Non-pigmented ciliary epithelial cell (primary cell): ENCODE data around the gene NFATC1.

ENCODE experiments used
- DNase-seq: peaks from one replicate; pipeline ENCODE4 v3.0.0-alpha.2; 2010; ENCODE audit warnings: low read depth

Gene NFATC1

GRCh38 chr18:79395761-79396404 lies at the start of gene NFATC1:
TSS of gene NFATC1 (plus strand) at chr18:79395930. CDS start at chr18:79396225, 295 bp downstream.
- DNase-seq: no peak

- DNase-seq: no peak
Observed at GRCh38 chr18:79345981-79346380, 49.7 kb upstream of the NFATC1 start.

- DNase-seq: no peak
Observed at GRCh38 chr18:79348066-79348465, 47.7 kb upstream of the NFATC1 start.

GRCh38 chr18:79352432-79352831 lies 43.3 kb upstream of the NFATC1 start:
- no peak for DNase-seq

GRCh38 chr18:79353267-79353666 lies 42.5 kb upstream of the NFATC1 start:
- no peak for DNase-seq

GRCh38 chr18:79354350-79354749 lies 41.4 kb upstream of the NFATC1 start:
- no peak for DNase-seq

GRCh38 chr18:79355433-79356335 lies 40.0 kb upstream of the NFATC1 start:
- no peak for DNase-seq

- DNase-seq: no peak
Observed at GRCh38 chr18:79356435-79356834, 39.3 kb upstream of the NFATC1 start.

- no peak for DNase-seq
Observed at GRCh38 chr18:79360933-79361332, 34.8 kb upstream of the NFATC1 start.

- DNase-seq: peak; percentile 58
Observed at GRCh38 chr18:79361766-79362522, 33.8 kb upstream of the NFATC1 start.

GRCh38 chr18:79365701-79366100 lies 30.0 kb upstream of the NFATC1 start:
- no peak for DNase-seq

- DNase-seq: peak; percentile 67
Observed at GRCh38 chr18:79366177-79367094, 29.3 kb upstream of the NFATC1 start.

- DNase-seq: no peak
Observed at GRCh38 chr18:79367480-79367879, 28.2 kb upstream of the NFATC1 start.

- no peak for DNase-seq
Observed at GRCh38 chr18:79367989-79368388, 27.7 kb upstream of the NFATC1 start.

GRCh38 chr18:79368681-79369080 lies 27.0 kb upstream of the NFATC1 start:
- no peak for DNase-seq

- no peak for DNase-seq
Observed at GRCh38 chr18:79371561-79372121, 24.1 kb upstream of the NFATC1 start.

GRCh38 chr18:79372461-79372860 lies 23.3 kb upstream of the NFATC1 start:
- DNase-seq: no peak

GRCh38 chr18:79372991-79373390 lies 22.7 kb upstream of the NFATC1 start:
- DNase-seq: no peak

- DNase-seq: no peak
Observed at GRCh38 chr18:79373736-79374135, 22.0 kb upstream of the NFATC1 start.

GRCh38 chr18:79374408-79375171 lies 21.1 kb upstream of the NFATC1 start:
- no peak for DNase-seq
